ENCODE results near the gene LRGUK.

The LRGUK gene

DNA sequence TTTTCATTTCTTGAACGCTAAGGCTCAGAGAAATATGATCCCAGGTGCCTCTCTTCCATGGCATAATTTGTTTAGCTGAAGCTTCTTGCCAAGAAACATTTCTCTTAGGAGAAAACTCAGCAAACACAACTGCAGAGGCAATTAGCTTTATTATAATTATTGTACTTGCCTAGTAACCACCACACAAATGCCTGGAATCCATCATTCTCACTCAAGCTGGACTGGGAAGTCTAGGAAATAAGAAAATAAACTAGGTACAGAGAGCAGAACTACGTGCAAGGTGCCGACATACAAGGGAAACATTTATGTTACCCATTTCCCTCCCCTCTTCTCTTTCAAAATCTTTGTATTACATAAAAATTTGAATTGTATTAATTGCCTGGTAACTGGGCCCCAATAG is 174.5 kb downstream of the LRGUK start:
- no peak for DNase-seq (ENCODE audit: low read depth)

DNA sequence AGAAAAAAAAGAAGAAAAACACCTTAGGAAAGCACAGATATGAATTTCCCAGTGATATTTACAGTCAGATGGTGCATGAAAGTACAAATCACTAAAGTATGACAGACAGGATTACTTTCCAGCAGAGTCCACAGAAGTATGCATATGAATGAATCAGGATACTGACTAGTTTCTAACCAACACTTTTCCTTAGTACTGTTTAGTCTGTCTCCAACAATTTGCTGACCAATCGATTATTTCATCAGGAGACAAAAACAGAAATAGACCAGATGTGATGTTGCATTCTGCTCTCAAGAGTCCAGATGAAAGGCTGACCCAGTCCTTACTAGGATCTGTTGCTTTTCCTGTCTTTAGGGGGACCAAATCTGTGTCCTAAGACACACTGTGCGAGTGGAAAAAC is 175.0 kb downstream of the LRGUK start:
- DNase-seq (ENCODE audit: low read depth): no peak

DNA sequence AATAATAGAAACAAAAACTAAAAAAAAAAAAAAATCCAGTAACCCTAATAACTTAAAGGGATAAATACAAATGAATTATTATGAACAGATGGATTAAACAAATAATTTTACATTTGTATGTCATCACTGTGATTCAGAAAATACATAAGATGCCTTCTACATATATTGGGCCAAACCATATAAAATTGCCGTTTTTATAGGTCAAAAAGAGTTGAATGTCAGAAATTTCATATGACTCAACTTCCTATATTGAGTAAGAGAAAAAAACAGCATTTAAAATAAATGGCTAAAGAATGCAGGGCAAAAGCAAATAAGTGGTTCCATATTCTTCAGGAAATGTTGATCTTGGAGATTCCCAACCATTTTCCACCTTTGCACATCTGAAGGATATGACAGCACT is 180.2 kb downstream of the LRGUK start:
- DNase-seq (ENCODE audit: low read depth): no peak

DNA sequence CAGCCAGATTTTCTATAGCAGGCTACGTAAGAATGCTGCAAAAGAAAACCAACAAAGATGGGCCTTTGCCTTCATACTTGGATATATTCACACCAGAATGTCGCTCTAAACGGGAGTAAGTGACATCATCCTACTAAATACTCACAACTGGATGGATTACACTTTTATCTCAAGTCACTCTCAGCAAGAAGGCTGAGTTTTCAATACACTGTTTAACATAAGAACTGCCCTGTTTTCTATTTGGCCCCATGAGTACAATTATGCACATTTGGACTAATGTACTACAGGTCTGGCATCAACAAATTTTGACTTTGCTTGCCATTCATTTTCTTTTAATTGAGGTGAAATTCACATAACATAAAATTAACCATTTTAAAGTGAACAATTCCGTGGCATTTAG is 181.4 kb downstream of the LRGUK start:
- DNase-seq (ENCODE audit: low read depth): no peak

DNA sequence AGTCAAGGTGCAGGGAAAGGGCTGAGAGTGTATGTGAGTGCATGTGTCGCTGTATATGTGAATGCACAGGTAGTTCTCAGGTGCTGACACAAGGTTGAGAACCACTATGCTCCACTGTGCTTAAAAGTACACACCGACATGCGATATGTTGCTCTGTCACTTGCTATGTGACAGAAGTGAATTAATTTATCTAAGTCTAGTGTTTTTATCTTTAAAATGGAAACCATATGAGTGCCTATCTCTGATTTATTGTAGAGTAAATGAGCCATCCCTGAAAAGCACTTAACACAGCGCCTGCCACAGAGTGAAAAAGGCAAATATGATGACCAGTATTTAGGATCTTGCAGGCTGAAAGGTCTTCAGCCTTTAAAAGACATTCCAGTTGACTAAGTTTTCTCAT is 184.7 kb downstream of the LRGUK start:
- DNase-seq (ENCODE audit: low read depth): no peak

DNA sequence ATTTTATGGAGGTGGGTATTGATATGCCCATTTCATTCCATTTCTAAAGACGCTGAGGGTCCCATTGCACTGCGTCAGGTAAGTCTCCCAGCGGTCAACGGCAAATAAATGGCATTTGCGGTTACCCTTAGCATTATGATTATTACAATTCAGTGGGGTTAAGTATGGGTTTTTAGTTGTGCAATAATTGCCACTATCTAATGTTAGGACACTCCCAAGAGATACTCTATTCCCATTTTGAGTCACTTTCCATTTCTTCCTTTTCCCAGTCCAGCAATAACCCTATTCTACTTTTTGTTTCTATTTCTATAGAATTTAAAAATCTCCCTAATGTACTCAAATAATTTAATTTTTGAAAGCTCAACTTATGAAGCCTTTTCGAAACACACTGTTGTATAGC is 185.6 kb downstream of the LRGUK start:
- no peak for DNase-seq (ENCODE audit: low read depth)

DNA sequence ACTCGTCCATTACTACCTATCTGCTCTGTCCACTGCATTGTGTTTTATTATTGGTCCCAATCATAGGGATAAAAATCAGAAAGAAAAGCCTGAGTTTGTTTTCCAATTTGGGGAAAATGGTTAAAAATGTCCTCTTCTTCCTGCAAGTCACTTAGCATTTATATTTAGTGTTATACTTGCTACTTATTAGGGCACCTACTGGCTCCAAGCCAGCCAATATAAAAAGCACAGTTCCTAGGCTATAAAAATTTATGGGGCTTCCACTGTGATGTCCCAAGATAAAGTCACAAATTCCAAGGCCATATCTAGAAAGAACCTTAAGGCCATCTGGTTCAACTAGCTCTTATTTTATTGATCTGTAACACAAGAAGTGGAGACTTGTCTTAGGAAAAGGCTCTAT is 186.4 kb downstream of the LRGUK start:
- DNase-seq (ENCODE audit: low read depth): no peak

All from T follicular helper cell (primary cell).